ENCODE results near the gene B4GALNT1. TPM values are rescaled to one million over a fixed set of nuclear protein-coding genes. Genes with fewer than 3 reads are reported as not detected.

B4GALNT1 gene
- polyA plus RNA-seq, 1 experiment: 1.8 TPM

GRCh38 chr12:57609101-57609780 is 23.8 kb downstream of the B4GALNT1 start:
- no peaks in the 10 kb centered on the region; the same call in 1 of the 2 replicates for H3K9me3 ChIP-seq (ENCODE audit: control insufficient read depth, insufficient read depth, low read length)
- no peak for TF ChIP-seq CTCF (IDR thresholded peaks at IDR 0.05; ENCODE audit: low read depth, low read length)
- CTCF ChIA-PET: interaction anchor here (0.6 kb wide), 1 partner anchor 19 kb away, joined by 6 read pairs; no protein-coding TSS in a partner anchor
- POLR2A ChIA-PET: no interaction called here
- no peaks in the 10 kb centered on the region for H3K27me3 ChIP-seq (ENCODE audit: control insufficient read depth, insufficient read depth, low read length)
- no peak overlapping the region for H3K27ac ChIP-seq (ENCODE audit: low read depth, low read length)
- DNase-seq (ENCODE audit: low read depth, low spot score): no peak
- no peak overlapping the region for H3K4me3 ChIP-seq (ENCODE audit: low read depth, low read length)

GRCh38 chr12:57607958-57608663 is 24.9 kb downstream of the B4GALNT1 start:
- no peaks in the 10 kb centered on the region; the same call in 1 of the 2 replicates for H3K9me3 ChIP-seq (ENCODE audit: control insufficient read depth, insufficient read depth, low read length)
- ChIA-PET POLR2A (no interaction called here), CTCF (no interaction called here)
- H3K27ac ChIP-seq (ENCODE audit: low read depth, low read length): no peak overlapping the region
- no peaks in the 10 kb centered on the region for H3K27me3 ChIP-seq (ENCODE audit: control insufficient read depth, insufficient read depth, low read length)
- TF ChIP-seq CTCF (IDR thresholded peaks at IDR 0.05; ENCODE audit: low read depth, low read length): no peak
- no peak overlapping the region for H3K4me3 ChIP-seq (ENCODE audit: low read depth, low read length)
- no peak for DNase-seq (ENCODE audit: low read depth, low spot score)

- DNase-seq (ENCODE audit: low read depth, low spot score): no peak
- ChIA-PET POLR2A (no interaction called here), CTCF (interaction anchor here (2.7 kb wide), 1 partner anchor 24 kb away, joined by 17 read pairs; no protein-coding TSS in a partner anchor)
- no peak overlapping the region for H3K4me3 ChIP-seq (ENCODE audit: low read depth, low read length)
- TF ChIP-seq CTCF (IDR thresholded peaks at IDR 0.05; ENCODE audit: low read depth, low read length): no peak
- no peak overlapping the region for H3K27ac ChIP-seq (ENCODE audit: low read depth, low read length)
- H3K27me3 ChIP-seq (ENCODE audit: control insufficient read depth, insufficient read depth, low read length): no peaks in the 10 kb centered on the region
- no peaks in the 10 kb centered on the region; the same call in 1 of the 2 replicates for H3K9me3 ChIP-seq (ENCODE audit: control insufficient read depth, insufficient read depth, low read length)
Measured at GRCh38 chr12:57606821-57607220, 26.2 kb downstream of the B4GALNT1 start.

- ChIA-PET POLR2A (interaction anchor here (0.5 kb wide), 1 partner anchor 499 kb away, joined by 3 read pairs; no protein-coding TSS in a partner anchor), CTCF (interaction anchor here (2.7 kb wide), 1 partner anchor 23 kb away, joined by 17 read pairs; no protein-coding TSS in a partner anchor)
- no peak for DNase-seq (ENCODE audit: low read depth, low spot score)
- Histone ChIP-seq H3K4me3 (ENCODE audit: low read depth, low read length) (no peak overlapping the region), H3K9me3 (ENCODE audit: control insufficient read depth, insufficient read depth, low read length) (no peaks in the 10 kb centered on the region; the same call in 1 of the 2 replicates), H3K27me3 (ENCODE audit: control insufficient read depth, insufficient read depth, low read length) (no peaks in the 10 kb centered on the region), H3K27ac (ENCODE audit: low read depth, low read length) (no peak overlapping the region)
- no peak for TF ChIP-seq CTCF (IDR thresholded peaks at IDR 0.05; ENCODE audit: low read depth, low read length)
Measured at GRCh38 chr12:57606399-57606798, 26.6 kb downstream of the B4GALNT1 start.

Data from AG04450 (cell line).